ENCODE data around the gene ARHGAP24.

- TF ChIP-seq SP1 (IDR thresholded peaks at IDR 0.05) (no peak), SUZ12 (IDR thresholded peaks at IDR 0.05) (no peak), NFRKB (IDR thresholded peaks at IDR 0.05) (no peak), FOXM1 (IDR thresholded peaks at IDR 0.05; ENCODE audit: borderline replicate concordance) (no peak)
Measured at GRCh38 chr4:85773372-85773771, 298.4 kb downstream of the ARHGAP24 start.
